Measurements from ENCODE around the gene STX8.

DNA sequence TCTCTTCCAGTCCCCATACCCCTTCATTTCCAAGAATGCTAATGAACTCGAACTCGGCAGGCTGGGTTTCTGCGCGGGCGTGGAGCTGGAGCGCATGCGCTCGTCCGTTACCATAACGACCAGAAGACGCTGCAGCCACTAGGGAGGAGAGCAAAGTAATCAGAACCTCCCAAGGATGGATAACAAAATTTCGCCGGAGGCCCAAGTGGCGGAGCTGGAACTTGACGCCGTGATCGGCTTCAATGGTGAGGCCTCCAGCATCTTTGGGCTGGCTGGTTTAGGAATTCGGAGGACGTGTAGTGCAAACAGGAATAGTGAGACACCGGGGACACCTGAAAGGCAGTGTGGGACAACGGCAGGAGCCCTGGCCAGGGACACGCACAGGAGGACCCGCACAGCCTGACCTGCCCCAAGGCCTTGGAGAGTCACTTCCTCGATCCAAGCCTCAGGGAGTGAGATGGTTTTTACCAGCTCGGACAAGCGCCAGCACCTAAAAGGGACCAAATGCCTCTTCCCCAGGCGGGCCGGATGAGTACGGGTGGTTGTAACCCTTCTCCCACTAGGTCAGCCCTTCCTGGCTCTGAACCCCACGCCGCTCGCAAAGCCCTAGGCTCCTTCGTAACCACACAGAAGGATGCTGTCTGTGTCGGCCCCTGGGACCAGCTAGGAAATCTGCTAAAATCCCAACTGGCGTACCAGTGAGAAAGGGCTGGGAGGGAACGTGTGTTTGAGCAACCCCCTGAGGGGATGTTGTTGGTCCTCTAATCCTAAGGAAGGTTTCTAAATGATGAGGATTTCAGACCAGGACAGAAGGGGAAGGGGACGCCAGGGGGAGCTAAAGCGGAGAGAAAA lies 1.1 kb upstream of the STX8 start, which contains the start of gene CFAP52:
- TF ChIP-seq SUZ12 (IDR thresholded peaks at IDR 0.05) (no peak), NFRKB (IDR thresholded peaks at IDR 0.05) (no peak), SP1 (IDR thresholded peaks at IDR 0.05) (no peak), TARDBP (IDR thresholded peaks at IDR 0.05) (no peak), LEF1 (IDR thresholded peaks at IDR 0.05; ENCODE audit: borderline replicate concordance) (no peak), FOXA1 (IDR thresholded peaks at IDR 0.05) (no peak), ZNF384 (IDR thresholded peaks at IDR 0.05) (no peak), ELF4 (IDR thresholded peaks at IDR 0.05) (no peak), FOXK2 (IDR thresholded peaks at IDR 0.05) (no peak), L3MBTL2 (conservative IDR thresholded peaks at IDR 0.05) (no peak; the same call in 1 of the 2 replicates), CTBP1 (IDR thresholded peaks at IDR 0.05; ENCODE audit: borderline replicate concordance) (no peak; the same call in 1 of the 2 replicates), BHLHE40 (IDR thresholded peaks at IDR 0.05; ENCODE audit: borderline replicate concordance) (no peak), ARNT (IDR thresholded peaks at IDR 0.05) (no peak)
- TF ChIP-seq, protein P1, sequence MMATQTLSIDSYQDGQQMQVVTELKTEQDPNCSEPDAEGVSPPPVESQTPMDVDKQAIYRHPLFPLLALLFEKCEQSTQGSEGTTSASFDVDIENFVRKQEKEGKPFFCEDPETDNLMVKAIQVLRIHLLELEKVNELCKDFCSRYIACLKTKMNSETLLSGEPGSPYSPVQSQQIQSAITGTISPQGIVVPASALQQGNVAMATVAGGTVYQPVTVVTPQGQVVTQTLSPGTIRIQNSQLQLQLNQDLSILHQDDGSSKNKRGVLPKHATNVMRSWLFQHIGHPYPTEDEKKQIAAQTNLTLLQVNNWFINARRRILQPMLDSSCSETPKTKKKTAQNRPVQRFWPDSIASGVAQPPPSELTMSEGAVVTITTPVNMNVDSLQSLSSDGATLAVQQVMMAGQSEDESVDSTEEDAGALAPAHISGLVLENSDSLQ (IDR thresholded peaks at IDR 0.05) = no peak
